Endothelial cell of hepatic sinusoid (primary cell): Measurements from ENCODE around the gene ARHGAP18.

Experiments
- in situ Hi-C: cut with HindIII; loops from 2 replicates; pipeline ENCODE4 v1.10.0; 2017; ENCODE audit warnings: low sequenced_read_pairs

ARHGAP18 gene

DNA sequence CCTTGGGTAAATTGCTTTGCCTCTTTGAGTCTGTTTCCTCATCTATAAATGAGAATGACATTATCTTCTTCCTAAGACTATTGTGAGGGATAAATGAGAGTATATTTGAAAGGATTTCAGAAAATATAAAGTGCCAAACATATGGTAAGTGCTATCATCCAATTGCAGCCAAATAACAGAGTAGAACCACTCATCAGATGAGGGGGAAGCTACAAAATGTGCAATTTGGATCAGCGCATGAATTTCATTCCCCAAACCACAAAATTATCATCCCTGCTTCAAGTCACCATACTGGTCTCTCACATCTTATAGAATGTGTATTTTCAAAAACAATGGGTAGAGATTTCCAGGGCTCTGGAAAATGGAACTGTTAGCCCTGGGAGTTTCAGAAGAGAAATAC is 158.5 kb downstream of the ARHGAP18 start:
- in situ Hi-C loops = no loop called here

DNA sequence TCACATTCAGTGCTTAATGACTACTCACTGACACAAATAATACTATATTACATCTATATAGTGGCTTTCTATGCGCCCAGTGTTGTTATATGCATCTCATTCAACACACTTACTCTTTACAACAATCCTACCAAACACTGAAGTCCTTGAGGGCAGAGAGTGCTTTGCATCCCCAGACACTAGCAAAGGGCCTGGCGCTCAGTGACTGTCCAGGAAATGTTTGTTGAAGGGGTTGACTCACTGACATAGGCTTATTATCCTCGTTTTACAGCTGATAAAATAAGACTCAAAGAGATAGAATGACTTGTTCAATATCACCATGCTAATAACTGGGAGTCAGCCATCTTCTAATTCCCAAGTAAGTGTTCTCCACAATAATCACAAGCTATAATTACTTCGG is 163.3 kb downstream of the ARHGAP18 start:
- in situ Hi-C loops = no loop called here

DNA sequence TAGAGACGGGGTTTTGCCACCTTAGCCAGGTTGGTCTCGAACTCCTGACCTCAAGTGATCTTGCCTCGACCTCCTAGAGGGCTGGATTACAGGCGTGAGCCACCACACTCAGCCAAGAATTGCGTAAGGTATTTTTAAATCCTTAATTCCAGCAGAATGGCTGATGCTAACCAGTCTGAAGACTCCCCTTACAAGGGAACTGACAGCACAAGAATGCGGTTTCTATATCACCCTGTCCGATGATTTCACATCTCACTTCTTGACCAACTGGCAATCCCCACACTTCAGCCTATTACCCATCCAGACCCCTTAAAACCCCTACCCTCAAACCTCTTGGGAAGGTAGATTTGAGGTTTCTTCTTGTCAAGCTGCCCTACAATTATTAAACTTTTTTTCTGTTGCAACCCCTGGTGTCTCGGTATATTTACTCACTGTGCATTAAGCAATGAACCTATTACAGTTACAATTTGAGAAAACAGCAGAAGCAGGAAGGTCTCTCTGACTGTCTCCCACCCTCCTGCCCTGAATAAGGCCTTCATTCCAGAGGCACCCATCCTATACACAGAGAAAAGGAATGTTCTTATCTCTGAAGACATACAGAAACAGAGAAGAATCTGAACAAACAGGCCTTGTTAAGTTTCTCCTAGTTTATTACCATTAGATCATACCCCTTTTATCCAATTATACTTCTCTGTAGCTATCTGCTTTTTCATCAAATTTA is 164.9 kb downstream of the ARHGAP18 start:
- in situ Hi-C loops = no loop called here

DNA sequence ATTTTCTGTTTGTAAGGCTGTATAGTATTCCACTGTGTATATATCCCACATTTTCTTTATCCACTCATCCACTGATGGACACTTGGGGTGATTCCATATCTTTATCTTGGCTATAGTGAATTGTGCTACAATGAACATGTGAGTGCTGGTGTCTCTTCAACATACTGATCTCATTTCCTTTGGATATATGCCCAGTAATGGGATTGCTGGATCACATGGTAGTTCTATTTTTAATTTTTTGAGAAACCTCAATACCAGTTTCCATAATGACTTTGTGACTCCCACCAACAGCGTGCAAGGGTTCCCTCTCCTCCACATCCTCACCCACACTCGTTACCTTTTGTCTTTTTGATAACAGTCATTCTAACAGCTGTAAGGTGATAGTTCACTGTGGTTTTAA is 166.0 kb downstream of the ARHGAP18 start:
- in situ Hi-C loops = no loop called here

DNA sequence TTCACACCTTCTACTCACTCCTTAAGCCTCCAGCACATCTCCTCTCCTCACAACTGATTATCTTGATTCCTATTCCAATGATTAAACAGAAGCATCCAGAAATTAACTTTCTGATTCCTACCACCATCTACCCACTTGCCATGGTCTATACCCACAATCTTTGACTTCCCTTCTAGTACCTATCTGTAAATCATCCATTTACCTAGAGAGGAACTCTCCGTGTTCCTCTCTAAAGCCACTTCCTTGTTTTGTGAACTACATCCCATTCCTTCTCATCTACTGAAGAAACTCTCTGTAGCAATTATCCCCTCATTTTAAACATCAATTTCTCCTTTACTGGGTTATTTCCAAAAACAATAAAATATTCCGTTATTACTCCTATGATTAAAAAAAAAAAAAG is 167.3 kb downstream of the ARHGAP18 start:
- in situ Hi-C loops = no loop called here

DNA sequence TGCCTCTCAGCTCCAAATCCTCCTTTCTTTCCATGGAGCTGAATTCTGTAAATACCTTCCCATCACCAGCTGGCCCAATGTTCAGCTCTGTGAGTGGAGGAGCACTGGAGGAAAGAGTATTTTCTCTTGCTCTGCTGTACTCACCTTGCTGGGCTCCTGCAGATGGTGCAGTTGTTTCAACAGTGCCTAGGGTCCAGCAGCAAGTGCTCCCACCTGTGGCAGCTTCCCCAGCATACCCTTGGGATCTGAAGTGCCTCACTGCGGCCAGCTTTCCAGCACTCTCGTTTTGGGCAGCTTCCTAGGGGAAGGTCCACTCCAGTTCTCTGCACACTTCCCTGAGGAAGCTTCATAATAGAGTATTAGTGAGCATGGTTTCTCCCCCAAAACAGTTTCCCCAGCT is 170.9 kb downstream of the ARHGAP18 start:
- in situ Hi-C loops = no loop called here

DNA sequence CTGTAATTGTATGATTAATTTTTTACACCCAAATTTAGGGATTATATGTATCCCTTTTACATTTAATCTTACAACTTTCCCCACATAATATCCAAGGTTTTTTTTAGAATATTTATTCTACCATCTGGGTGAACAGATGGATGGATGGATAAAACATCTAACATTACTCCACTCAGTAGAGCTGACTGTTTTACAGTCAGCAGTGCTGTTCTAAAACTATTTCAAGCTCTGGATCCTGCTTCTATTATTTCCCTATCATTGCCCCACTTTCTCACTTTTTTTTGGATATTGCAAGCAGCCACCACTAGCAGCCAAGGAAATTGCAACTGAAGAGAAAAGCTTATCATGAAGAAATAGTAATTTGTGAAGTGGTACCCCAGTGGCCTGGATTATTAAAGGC is 173.7 kb downstream of the ARHGAP18 start:
- in situ Hi-C loops = no loop called here

DNA sequence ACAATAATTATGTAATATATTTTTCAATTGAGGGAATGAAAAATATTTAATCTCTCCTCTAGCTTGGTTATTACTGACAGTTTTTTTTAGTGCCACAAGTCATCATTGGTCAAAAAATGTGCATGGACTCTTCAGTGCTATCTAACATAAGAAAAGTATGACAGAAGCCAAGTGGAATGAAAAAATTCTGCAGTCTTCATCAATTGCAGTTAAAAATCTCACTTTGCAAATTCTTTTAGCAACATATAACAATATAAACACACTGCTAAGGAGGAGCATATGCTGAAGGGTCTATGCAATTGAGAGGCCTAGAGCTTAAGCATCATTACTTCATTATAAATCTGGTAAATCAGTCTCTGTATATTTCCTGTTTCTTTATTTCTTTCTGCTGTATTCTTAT is 175.1 kb downstream of the ARHGAP18 start:
- in situ Hi-C loops = no loop called here
